Calu3 (cell line): ENCODE results near the gene SLCO2B1. TPM values are rescaled to one million over a fixed set of nuclear protein-coding genes. Genes with fewer than 3 reads are reported as not detected.
A peak's percentile ranks its signal among the peaks of the same experiment; 100 is the strongest.

Experiments used
- BruUV-seq: library from RNA; stranded (reverse); fragments of 400-500 nt; replicated peaks from 2 replicates; lab custom pipeline; 2021; lab: Mats Ljungman, UMichigan
- CTCF ChIA-PET: fragments of 300-600 bp; sonication (Branson Sonifier 250); formaldehyde crosslinking; loops from one replicate; lab custom pipeline; 2022; ENCODE audit warnings: antibody characterized with exemption; lab: Charles Lee
- DNase-seq: peaks from one replicate; pipeline ENCODE4 v3.0.0; 2022
- H3K27ac Mint-ChIP-seq: one replicate; pipeline ENCODE4 v1.8.0; 2022; ENCODE audit warnings: mixed read lengths; ENCODE audit not compliant: unreplicated experiment
- H3K27me3 Mint-ChIP-seq: one replicate; pipeline ENCODE4 v1.8.0; 2022; ENCODE audit warnings: mixed read lengths; ENCODE audit not compliant: unreplicated experiment
- H3K36me3 Mint-ChIP-seq: one replicate; pipeline ENCODE4 v1.8.0; 2022; ENCODE audit warnings: mild to moderate bottlenecking, moderate library complexity, mixed read lengths; ENCODE audit not compliant: insufficient read depth, unreplicated experiment
- H3K4me1 Mint-ChIP-seq: one replicate; pipeline ENCODE4 v1.8.0; 2022; ENCODE audit warnings: mild to moderate bottlenecking, low read depth, mixed read lengths; ENCODE audit not compliant: unreplicated experiment
- H3K4me3 Mint-ChIP-seq: one replicate; pipeline ENCODE4 v1.8.0; 2022; ENCODE audit warnings: mild to moderate bottlenecking, low read depth, moderate library complexity, mixed read lengths; ENCODE audit not compliant: unreplicated experiment
- H3K9me3 Mint-ChIP-seq: one replicate; pipeline ENCODE4 v1.8.0; 2022; ENCODE audit warnings: low read depth, mixed read lengths; ENCODE audit not compliant: unreplicated experiment
- intact Hi-C: fragments of 100-400 bp; cut with micrococcal nuclease; formaldehyde crosslinking; loops from one replicate; pipeline ENCODE4 v1.10.0; 2022; ENCODE audit not compliant: unreplicated experiment
- total RNA-seq: library from RNA; stranded (reverse); gene quantifications from 2 replicates; pipeline ENCODE4 v1.2.3, GENCODE V29; 2022
- TF ChIP-seq, protein P1 (sequence below): fragments of 200-600 bp; IDR thresholded peaks from one replicate; pipeline ENCODE4 v1.8.0; 2022; ENCODE audit warnings: antibody characterized with exemption; ENCODE audit not compliant: unreplicated experiment

The SLCO2B1 gene
- total RNA-seq, 1 experiment from 2014 or later = 0.31 TPM

DNA sequence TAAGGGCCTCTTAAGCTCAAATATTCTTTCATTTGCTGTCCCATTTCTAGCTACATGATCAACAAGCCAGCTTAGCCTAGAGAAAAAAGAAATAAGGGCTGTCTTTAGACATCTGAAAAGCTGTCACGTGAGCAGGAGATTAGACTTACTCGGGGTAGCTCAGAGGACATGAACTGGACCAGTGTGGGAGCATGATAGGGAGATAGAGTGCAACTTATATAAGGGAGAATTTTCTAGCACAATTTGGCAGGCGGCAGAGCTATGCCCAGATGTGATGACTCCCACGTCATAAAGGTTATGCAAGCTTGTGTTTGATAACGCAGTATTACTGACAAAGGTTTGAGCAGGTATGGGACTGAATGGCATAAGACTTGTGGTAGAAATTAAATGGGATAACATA, 61.5 kb downstream of the SLCO2B1 start:
- no TSS peak for BruUV-seq
- Mint-ChIP-seq H3K4me3 (no peak overlapping the region), H3K4me1 (no peaks in the 10 kb centered on the region), H3K9me3 (no peaks in the 10 kb centered on the region), H3K36me3 (no peaks in the 10 kb centered on the region), H3K27me3 (peaks cover 56% of the 10 kb centered on the region), H3K27ac (no peak overlapping the region)
- CTCF ChIA-PET = interaction anchor here (0.6 kb wide), 1 partner anchor 72 kb away, joined by 3 read pairs; no protein-coding TSS in a partner anchor
- DNase-seq = no peak
- intact Hi-C loops = no loop called here
- TF ChIP-seq, protein P1, sequence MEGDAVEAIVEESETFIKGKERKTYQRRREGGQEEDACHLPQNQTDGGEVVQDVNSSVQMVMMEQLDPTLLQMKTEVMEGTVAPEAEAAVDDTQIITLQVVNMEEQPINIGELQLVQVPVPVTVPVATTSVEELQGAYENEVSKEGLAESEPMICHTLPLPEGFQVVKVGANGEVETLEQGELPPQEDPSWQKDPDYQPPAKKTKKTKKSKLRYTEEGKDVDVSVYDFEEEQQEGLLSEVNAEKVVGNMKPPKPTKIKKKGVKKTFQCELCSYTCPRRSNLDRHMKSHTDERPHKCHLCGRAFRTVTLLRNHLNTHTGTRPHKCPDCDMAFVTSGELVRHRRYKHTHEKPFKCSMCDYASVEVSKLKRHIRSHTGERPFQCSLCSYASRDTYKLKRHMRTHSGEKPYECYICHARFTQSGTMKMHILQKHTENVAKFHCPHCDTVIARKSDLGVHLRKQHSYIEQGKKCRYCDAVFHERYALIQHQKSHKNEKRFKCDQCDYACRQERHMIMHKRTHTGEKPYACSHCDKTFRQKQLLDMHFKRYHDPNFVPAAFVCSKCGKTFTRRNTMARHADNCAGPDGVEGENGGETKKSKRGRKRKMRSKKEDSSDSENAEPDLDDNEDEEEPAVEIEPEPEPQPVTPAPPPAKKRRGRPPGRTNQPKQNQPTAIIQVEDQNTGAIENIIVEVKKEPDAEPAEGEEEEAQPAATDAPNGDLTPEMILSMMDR = no peak

DNA sequence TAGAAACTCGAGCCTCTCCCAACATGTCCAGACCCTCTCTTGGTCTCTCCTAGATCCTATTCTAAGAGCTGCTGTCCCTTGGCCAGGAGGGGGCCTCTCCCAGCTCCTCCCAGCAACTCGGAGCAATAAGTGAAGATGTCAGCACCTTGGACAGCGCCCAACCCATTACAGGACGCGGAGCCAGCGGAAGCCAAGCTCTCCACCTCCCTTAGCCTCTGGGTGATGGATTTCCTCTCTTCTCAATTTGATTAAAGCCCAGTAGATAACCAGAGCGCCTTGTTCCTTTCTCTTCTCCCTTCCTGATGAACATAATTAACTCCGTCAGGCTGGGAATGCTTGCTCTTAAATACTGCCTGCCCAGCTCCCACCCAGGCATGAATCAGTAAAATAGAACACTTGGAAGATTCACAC, 63.5 kb downstream of the SLCO2B1 start:
- Mint-ChIP-seq H3K4me3 (no peak overlapping the region), H3K36me3 (no peaks in the 10 kb centered on the region), H3K9me3 (no peaks in the 10 kb centered on the region), H3K27ac (no peak overlapping the region), H3K4me1 (no peaks in the 10 kb centered on the region), H3K27me3 (peaks cover 76% of the 10 kb centered on the region)
- peak; percentile 85 for DNase-seq
- BruUV-seq = no TSS peak
- intact Hi-C loops = loop anchor here (1.0 kb wide), 2 partner anchors 19 to 34 kb away; no protein-coding TSS in a partner anchor
- TF ChIP-seq, protein P1 = no peak
- CTCF ChIA-PET = interaction anchor here (0.6 to 1.2 kb wide), 8 partner anchors 10 to 285 kb away, joined by 3 to 9 read pairs (median 4); partner anchors contain the start of gene TPBGL

DNA sequence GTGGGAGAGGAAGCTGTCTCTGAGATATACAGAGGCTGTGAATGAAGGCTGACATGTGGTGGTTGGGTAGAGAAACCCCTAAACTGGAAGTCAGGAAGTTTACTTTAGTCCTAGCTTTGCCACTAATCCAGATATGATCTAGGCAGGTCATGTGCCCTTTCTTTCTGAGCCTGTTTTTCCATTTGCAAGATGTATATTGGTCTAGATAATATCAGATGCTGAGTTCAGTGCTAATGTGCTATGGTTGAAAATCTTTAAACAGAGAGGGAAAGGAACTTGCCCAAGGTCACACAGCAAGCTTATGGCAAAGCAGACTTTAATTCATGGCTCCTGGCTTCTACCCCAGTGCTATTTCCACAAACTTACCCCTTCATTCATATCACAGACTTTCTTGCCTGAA, 63.9 kb downstream of the SLCO2B1 start:
- TF ChIP-seq, protein P1 = no peak
- Mint-ChIP-seq H3K27me3 (peaks cover 80% of the 10 kb centered on the region), H3K27ac (no peak overlapping the region), H3K36me3 (no peaks in the 10 kb centered on the region), H3K9me3 (no peaks in the 10 kb centered on the region), H3K4me1 (no peaks in the 10 kb centered on the region), H3K4me3 (no peak overlapping the region)
- intact Hi-C loops = loop anchor here (1.0 kb wide), 2 partner anchors 18 to 33 kb away; no protein-coding TSS in a partner anchor
- CTCF ChIA-PET = interaction anchor here (1.0 to 1.2 kb wide), 7 partner anchors 9 to 285 kb away, joined by 3 to 9 read pairs (median 4); partner anchors contain the start of gene TPBGL
- no peak for DNase-seq
- no TSS peak for BruUV-seq

DNA sequence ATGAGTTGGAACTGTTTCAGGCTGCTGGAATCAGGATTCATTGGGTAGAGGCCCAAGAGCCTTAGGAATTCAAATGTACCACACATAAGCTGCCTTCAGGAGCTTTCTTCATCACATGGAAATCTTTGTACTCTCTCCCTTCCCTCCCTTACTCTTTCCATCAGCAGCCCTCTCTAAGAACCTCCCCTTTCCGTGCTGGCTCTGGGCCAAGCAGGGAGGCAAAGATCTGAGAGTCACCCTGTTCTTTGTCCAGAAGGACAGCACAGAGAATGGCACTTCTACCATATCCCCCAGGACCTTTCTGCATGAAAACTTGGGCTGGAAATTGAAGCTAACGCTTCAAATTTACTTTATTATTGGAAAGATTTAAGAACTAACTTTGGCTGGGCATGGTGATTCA, 69.0 kb downstream of the SLCO2B1 start:
- H3K36me3 Mint-ChIP-seq = no peaks in the 10 kb centered on the region
- H3K4me1 Mint-ChIP-seq = no peaks in the 10 kb centered on the region
- peaks cover 68% of the 10 kb centered on the region for H3K27me3 Mint-ChIP-seq
- no peak overlapping the region for H3K27ac Mint-ChIP-seq
- TF ChIP-seq, protein P1 = no peak
- no peaks in the 10 kb centered on the region for H3K9me3 Mint-ChIP-seq
- H3K4me3 Mint-ChIP-seq = no peak overlapping the region
- no peak for DNase-seq
- intact Hi-C loops = no loop called here
- BruUV-seq = no TSS peak
- CTCF ChIA-PET = interaction anchor here (0.8 kb wide), 1 partner anchor 15 kb away, joined by 4 read pairs; no protein-coding TSS in a partner anchor
